Inflammatory macrophage treated with lipopolysaccharide for 1 hour (primary cell): ENCODE results near the gene TANGO2.
A peak's percentile ranks its signal among the peaks of the same experiment; 100 is the strongest.

Experiments
- DNase-seq, 2 donors: peaks; one replicate each; pipeline ENCODE4 v3.0.0-alpha.2; 2020 to 2022

TANGO2 gene

DNA sequence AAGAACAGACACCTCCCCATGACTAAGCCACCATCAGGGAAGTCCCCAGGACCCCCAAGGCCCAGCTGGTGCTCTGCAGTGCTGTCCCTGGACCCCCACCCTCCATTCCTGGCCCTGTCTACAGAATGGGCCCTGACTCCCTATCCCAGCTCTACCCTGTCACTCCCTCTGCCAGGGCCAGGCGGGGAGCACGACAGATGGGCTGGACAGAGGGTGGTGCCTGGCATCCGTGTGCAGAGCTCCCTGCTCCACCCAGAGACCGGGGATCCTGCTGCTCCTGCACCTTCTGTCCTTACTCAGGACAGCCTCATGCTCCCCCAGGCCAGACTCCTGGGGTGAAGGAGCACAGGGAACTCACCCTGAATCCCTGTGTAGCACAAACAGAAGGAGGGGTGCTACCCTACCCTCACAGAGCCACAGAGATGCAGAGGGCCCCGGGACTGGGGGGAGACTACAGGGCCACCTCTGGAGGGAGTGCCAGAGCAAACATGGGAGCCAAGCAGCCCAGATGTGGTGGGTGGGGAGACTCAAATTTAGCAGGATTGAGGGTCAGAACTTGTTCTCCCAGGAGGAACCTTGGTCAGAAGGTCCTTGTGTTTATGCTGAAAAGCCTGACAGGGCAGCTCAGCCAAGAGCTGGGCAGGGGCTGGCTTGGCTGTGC lies 6.3 kb upstream of the TANGO2 start:
- DNase-seq = no peak

DNA sequence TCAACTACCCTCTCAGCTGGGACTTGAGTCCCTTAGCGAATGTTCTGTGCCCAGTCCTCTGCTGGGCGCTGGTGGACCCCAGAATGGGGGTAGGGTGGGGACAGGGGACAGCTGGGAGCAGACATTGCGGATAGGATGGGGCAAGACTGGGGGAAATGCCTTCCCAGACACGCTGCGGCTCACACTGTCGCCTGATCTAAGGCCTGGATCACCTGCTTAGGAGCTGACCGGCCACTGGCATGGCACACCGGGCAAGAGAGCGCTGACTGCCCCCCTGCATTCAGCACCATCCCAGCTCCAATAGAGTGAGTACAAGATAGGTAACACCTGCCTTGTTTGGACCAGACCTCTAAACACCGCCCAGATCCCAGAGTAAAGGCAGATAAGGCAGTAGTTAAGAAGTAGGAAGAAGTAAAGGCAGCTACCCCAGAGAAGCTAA lies 5.7 kb upstream of the TANGO2 start:
- DNase-seq = no peak

DNA sequence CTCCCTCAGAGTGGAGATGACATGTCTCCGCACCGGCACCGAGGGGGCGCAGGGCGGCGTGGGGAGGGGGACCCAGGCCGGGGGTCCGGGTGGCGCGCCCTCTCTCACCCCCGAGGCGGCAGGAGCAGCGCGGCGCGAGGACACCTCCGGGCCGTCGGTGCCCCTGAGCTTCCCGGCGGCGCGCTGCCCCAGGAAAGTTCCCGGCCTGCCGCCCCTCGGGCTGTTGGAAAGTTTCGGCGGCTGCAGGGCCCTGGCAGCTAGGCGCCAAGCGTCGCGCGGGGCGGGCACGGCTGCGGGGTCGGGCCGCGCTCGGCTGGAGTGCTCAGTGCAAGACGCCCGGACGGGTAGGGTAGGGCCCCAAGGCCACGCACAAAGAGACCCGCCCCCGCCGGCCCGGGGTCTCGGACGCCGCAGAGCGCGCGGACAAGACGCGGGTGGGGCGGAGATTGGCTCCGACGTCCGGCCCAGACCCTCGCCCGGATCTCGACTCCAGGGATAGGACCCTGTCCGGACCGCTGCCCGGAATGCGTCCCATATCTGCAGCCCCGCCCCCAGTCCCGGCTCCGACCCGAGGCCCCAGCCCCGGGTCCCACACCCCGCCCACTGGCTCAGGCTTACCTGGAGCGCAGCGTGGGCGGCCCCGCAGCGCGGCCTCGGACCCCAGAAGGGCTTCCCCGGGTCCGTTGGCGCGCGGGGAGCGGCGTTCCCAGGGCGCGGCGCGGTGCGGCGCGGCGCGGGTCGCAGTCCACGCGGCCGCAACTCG lies 4.8 kb upstream of the TANGO2 start:
- no peak for DNase-seq

DNA sequence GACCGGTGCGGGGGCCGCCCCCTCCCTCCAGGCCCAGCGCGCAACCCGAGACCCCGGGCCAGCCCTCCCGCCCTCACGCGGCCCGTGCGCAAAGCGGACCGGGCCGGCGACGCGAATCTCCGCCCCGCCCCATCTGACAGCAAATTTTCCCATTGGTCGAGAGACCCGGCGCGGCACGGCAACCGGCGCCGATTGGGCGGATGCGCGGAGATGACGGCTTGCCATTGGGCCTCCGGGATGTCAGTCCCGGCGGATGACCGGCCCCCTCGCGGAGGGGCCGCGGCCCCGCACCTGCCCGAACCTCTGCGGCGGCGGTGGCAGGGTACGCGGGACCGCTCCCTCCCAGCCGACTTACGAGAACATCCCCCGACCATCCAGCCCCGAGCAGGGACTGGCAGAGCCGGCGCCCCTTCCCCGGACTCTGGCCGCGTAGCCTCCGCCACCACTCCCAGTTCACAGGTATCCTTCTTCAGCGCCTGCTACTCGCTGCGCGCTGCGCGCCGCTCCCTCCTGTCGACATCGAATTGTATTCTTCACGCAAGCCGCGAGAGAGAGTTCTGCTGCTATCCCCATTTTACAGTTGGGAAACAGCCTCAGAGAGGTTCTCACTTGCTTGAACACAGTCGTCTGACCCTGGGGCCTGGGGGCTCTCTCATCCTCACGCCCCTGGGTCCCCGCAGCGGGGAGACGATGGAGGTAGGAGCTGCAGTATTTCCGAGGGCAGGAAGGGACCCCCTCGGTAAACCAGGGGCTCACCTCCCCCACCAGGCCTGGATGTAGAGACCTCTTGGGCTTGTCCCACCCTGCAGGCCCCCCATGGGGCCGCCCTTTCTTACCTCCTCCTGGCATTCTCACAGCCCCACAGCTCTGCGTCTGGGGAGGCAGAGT lies 3.9 kb upstream of the TANGO2 start, which contains the start of gene ARVCF:
TSS of gene ARVCF (minus strand) at position 90 of the 888 bp plus-strand sequence. CDS start 26,029 bp downstream, outside the sequence.
- DNase-seq = peak; percentile 76 to 95

DNA sequence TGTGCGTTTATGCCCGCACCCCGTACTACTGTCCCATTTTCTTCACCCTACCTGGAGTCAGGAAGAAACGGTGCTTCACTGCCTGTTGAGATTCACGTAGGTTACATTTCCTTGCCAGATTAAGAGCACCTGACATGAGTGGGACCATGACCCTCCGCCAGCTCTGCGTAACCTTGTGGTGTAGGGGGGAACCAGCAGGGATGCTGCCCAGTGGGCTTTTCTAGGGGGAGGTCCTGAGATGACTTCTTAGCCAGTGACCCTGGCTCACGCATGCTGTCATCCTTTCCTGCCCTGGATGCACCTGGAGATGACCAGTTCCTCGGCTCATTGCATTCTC lies 3.3 kb upstream of the TANGO2 start:
- DNase-seq = no peak

GRCh38 chr22:20018001-20018400 lies 2.9 kb upstream of the TANGO2 start:
- DNase-seq = no peak

GRCh38 chr22:20019661-20020532 lies 1.0 kb upstream of the TANGO2 start:
- DNase-seq = no peak

- DNase-seq = peak; percentile 21 to 36
Observed at GRCh38 chr22:20021196-20022181, 579 bp downstream of the TANGO2 start.

GRCh38 chr22:20022231-20022977 lies 1.5 kb downstream of the TANGO2 start:
- DNase-seq = no peak

DNA sequence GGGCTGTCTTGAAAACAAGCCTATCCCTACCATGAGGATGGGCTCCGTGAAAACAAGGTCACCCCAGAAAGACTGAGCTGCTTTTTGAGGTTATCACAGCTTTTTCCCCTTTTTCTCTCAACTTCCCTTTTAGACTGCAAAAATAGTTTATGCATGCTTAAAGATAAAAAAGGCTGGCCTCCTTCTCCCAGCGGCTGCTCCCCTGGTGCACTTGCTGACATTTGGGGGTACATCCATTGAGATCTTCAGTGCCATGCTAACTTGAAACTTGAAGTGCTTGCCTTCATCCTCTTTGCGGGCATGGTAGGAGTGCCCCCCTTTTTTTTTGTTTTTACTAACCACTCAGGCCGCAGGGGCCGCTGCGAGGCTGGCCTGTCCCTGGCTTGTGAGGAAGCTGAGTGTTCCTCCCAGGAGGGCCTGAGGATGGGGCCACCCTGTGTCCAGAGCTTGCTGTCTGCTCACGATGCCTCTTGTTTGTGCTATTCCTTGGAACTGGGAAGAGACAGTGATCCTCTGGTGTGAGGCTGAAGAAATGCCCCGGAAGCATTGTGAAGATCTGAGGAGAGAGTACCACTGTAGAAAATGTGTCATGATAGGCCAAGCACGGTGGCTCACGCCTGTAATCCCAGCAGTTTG lies 2.2 kb downstream of the TANGO2 start:
- peak in 1 of 2 donors; percentile 26 for DNase-seq

GRCh38 chr22:20024225-20024624 lies 3.3 kb downstream of the TANGO2 start:
- no peak for DNase-seq

DNA sequence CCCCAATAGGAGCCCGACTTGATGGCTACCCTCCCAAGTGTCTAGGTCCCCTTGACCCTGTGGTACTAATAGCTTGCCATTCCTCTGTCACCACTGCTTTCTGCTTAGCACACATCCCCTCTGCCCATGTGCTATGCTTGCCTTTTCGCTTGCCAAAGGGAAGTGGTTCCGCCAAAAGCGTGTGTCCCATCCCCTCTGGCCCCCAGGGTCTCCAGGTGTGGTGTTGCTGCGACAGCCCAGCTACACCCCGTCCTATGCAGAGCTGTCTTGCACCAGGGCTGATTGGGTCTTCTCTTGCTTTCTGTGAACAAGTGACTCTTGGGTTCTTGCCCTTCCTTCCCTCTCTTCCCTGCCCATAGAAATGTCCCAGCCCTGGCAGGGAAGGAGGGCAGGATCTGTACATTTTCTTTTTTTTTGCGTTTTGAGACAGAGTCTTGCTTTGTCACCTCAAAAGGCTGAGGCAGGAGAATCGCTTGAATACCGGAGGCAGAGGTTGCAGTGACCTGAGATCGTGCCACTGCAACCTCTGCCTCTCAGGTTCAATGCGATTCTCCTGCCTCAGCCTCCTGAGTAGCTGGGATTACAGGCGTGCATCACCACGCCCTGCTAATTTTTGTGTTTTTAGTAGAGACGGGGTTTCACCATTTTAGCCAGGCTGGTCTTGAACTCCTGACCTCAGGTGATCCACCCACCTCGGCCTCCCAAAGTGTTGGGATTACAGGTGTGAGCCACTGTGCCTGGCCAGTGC lies 3.9 kb downstream of the TANGO2 start:
- DNase-seq = no peak

DNA sequence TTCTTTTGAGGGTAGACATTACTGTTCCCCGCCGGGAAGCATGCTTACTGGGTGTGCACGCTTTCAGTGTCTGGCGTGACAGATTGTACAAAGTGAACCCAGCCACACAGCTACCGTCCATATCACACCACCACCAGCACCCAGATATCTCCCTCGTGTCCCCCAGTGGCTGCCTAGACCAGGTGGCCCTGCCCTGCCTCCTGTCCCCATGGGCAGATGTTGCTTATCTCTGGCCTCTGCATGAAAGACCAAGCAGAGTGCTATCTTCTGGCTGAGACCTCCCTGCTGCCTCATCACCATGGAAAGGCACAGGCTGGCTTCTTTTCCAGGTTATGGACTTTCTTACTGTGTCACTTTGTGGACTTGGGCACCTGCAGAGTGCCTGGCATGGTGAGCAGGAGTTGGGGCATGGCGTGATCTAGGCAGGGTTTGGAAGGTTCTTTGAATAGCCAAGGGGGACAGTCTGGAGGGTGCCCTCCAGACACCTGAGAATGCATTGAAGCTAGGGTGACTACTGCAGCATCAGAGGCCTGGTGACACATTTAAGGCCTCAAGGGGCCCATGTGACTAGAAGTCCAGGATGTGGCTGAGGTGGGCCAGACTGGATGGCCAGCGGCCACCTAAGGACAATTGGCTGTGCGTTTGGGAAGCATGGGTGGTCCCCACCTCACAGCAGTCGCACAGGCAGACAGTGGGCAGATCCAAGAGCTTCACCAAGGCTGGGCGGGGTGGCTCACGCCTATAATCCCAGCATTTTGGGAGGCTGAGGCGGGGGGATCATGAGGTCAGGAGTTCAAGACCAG lies 4.7 kb downstream of the TANGO2 start:
- DNase-seq = no peak

- DNase-seq = no peak
Observed at GRCh38 chr22:20026204-20026908, 5.4 kb downstream of the TANGO2 start.

DNA sequence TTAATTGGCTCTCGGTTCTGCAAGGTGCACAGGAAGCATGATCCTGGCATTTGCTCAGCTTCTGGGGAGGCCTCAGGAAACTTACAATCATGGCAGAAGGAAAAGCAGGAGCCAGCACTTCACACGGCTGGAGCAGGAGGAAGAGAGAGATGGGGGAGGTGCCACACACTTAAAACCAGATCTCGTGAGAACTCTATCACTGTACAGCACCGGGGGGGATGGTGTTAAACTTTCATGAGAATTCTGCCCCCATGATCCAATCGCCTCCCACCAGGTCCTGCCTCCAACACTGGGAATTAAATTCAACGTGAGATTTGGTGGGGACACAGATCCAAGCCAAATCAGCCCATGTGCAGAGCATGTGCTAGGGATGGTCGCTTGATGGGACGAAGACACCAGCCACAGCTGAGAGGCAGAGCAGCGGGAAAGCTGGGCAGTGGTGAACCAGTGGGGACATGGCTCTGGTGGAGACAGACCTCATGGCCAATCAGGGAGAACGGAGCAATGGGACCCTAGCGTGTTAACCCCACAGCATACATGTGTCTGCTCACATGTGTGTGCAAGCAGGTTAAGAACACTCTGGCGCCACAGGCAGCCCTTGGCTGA lies 6.2 kb downstream of the TANGO2 start:
- no peak for DNase-seq

- DNase-seq = peak in 1 of 2 donors; percentile 21
Observed at GRCh38 chr22:20027966-20028854, 7.3 kb downstream of the TANGO2 start.
